Stimulated activated CD4-positive, alpha-beta T cell treated with anti-CD3 and anti-CD28 coated beads, Interleukin-15, amount 100 ng/mL, for 1 hour (primary cell): ENCODE measurements around the gene CGA.

ENCODE experiments used
- DNase-seq, 2 donors: peaks; one replicate each; pipeline ENCODE4 v3.0.0-alpha.2; 2020; ENCODE audit warnings: low read depth in 1 of 2, low spot score in 1 of 2

CGA gene

DNA sequence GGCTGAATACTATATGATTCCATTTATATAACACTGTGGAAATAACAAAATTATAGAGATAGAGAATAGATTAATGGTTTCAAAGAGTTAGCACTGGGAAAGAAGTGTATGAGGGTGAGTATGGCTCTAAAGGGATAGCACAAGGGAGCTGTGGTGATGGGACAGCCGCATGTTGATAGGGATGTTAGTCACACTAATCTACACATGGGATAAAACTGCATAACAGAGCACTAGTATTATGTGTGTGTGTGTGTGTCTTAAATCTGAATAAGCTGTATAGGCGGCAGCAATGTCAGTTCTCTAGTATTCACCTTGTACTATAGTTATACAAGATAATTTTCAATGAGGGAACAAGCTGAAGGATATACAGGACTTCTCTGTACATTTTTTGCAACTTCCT is 5.8 kb downstream of the CGA start:
- DNase-seq, result no peak

DNA sequence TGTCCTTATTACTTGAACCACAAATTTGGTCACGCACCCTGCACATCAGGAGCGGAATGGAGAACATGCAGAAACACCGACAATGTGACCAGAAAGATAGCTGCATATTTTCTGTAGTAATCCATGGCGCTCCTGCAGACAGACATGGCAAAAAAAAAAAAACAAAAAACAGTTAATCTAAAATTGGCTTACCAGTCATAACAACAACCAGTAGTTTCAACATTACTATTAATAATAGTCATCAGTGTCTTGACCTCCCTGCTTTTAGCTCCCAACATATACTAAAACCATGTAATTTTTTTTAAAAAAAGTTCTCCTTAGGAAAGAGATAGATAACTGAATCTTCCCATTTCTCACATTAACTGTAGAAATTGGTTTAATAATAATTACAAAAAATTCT is 6.8 kb downstream of the CGA start:
- DNase-seq, result no peak

DNA sequence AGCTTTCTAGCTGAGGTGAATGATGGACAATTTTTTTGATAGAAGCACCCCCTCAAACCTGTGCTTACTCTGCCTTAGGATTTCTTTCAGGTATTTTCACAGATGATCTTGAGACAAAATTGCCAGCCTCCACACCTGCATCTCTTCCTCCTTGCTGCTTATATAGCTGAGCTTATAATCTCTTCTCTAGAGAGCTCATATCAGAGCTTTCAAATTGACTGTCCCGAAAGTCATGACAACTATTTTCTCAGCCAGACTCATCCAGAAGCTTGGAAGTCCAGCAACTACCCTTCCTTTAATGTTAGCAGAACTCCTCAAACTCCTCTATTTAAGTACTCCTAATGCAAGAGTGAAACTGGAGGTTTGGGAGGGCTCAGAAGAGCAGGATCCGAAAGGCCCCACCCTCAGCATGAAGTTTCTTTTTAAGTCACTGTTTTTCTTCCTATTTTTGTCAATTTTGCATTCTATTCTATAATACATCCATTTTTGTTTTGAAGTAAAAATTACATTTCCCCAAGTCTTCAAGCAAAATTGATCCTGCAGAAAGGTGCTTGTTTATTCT is 12.7 kb downstream of the CGA start:
- DNase-seq, result no peak

DNA sequence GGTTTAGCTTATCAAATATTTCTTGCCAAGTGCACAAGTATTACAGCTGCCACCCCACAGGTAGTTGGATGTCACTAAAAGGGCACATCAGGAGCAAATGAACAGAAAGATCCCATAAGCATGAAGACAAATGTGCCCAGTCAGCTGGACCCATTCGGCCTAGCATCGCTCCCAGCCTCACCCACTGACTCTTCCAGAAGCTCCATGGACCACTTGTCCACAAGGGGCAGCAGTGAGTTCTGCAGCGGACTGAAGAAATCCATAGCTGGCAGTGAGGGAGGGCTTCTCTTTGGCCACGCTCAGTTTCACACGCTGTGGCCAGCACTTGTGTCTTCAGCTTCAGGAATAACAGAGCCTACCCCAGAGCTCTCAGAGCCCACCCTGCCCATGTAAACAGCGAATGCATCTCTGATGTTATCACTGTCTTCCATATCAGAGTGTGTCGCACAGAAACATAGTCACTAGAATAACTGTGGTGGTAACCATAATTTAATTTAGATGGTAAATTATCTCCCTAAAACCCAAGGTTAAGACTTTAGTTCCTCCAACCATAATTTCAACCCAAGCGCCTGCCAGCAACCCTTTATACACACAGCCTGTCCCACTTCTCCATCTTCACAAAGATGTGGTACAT is 15.8 kb downstream of the CGA start:
- DNase-seq, result peak in 1 of 2 donors; percentile 10

DNA sequence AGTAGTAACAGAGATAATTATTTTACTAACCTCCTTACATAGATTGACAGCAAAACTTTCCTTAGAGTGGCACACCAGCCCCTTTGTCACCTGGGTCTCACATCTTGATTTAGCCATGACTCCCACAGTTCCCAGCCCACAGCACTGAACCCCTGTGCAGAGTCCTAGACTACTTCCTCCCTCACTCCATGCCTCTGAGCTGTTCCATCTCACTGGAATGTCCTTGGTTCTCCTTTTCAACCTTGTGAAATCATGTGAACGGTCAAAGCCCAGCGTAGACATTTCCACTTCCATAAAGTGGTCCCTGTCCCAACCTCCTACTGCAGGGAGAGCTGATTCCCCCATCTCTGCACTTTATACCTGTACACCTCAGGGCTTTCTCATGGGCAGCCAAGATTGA is 19.7 kb downstream of the CGA start:
- no peak for DNase-seq

DNA sequence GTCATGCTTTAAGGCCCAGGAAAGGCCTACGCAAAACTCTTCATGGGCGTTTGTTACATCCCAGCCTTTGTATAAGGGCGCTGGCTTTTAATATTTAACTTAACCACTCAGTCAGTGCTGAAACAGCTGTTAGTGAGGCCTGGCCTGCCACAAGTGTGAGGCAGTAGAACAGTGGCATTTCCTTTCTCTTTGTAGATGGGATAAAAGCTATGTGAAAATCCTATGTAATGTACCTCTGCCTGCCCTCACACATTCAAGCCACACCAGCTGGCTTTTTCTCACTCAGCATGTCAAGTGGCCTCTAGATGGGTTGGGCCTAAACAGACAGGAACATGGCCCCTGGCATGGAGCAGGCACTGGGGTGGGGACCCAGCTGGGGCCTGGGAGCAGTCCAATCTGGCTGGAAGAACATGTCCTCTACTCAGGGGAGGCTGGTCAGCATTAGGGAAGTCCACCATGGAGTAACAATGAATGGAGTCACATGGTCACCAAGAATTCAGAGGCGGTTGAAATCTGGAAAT is 20.7 kb downstream of the CGA start:
- no peak for DNase-seq

DNA sequence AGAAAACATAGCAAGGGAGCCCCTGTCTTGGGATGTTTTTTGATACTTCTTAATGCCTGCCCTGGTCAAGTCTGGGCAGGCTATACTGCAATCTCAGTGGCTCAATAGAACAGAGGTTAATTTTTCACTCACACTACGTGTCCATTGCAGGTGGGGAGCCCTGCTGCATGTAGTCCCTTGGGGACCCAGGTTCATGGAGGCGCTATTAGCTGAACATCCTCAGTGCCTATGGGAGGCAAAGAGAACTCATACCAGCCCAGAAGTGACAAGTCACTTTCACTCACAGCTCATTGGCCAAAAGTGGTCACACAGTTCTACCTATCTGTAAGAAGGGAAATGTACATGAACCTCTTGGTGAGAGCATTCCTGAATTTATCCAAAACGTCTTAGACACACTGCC is 23.2 kb downstream of the CGA start:
- DNase-seq, result no peak

DNA sequence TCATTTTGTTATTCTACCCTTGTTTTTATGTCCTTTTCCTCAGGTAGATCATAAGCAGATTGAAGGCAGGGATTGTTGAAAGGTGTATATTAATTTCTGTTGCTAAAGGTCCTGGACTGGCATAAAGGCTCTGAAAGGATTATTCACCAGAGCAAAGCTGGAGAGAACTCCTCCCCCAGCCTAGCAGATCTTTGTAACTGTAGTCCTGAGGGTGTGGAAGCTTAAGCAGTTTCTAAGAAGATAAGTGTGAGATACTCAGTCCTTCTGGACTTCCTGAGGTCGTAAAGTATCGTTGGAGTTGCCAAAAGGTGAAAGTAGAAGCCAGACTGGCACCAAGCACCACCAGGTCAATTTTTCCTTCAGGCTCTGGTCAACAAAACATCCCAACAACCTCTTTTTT is 24.2 kb downstream of the CGA start:
- no peak for DNase-seq

DNA sequence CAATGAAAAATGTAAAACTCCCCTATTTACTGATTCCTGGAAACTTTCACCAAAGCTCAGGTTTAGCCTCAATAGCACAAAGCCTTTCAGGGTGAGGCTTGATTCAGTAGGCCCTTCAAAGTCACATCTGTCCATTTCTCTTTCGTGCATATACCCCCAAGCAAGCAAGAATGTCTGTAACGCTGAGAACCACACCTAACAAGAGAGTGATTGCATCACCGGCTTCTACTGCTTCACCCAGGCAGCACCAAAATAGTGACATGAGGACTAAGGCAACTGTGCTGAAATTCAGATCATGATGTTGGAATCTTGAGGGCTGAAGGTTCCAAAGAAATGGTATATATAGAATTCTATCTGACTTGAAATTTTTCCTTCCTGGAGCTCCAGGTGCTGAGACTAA is 26.1 kb downstream of the CGA start:
- DNase-seq, result no peak

DNA sequence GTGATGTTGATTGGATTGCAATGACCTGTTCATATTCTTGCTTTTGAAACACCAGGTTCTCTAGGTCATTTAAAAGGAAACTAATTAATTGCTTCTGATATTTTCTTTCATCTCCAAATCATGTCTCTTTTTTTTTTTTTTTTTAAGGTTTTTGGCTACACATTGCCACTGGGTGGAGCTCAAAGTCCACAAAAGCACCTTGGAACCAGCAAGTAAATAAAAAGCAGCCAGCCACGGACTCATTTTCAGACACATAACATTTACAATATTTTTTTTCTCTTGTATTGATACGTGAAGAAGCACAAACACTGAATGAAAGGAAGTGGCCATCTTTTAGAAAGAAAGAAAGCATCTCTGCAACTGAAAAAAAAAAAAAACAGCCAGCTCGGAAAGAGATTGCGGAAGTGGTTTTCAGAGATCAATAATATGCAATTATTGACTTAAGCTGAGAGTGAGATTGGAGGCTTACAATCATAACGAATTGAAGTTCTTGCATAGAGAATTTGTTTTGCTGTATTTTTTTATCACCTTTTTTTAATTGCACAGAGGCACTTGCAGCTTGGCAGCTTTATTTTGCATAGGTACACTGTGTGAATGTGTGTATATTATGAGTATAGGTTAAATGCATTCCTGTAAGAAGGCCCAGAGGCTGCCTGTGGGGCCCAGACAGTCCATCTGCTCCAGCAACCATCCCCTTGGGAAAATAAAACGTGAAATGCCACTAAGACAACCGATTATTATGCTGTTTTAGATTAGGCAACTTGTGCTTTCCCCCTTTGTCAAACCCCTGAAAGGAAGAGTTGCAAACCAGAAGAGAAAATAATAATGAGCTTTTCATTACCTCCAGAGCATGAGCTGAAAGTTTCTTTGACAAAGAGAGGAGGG is 28.2 kb downstream of the CGA start:
- DNase-seq, result no peak

DNA sequence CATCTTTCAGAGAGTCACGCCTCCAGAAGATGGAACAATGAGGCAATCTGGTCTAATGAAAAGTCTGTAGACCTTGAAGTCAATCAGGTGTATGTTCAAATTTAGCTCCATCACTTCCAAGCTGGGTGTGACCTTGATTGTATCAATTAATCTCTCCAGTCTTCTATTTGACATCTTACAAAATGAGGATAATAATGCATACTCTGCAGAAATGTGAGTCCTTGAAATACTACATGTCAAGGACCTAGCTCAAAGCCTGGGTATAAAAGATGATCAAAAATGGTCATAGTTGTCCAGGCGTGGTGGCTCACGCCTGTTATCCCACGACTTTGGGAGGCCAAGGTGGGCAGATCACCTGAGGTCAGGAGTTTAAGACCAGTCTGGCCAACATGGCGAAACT is 29.8 kb downstream of the CGA start:
- DNase-seq, result no peak

DNA sequence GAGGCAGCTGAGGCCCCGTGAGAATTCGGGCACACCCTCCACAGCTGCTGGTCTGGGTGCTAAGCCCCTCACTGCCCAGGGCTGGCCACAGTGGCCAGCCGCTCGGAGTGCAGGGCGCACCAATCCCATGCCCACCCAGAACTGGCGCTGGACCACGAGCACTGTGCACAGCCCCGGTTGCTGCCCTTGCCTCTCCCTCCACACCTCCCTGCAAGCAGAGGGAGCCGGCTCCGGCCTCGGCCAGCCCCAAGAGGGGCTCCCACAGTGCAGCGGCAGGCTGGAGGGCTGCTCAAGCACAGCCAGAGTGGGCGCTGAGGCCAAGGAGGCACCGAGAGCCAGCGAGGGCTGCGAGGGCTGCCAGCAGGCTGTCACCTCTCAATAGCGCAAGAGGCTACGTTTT is 35.0 kb downstream of the CGA start:
- DNase-seq, result no peak

DNA sequence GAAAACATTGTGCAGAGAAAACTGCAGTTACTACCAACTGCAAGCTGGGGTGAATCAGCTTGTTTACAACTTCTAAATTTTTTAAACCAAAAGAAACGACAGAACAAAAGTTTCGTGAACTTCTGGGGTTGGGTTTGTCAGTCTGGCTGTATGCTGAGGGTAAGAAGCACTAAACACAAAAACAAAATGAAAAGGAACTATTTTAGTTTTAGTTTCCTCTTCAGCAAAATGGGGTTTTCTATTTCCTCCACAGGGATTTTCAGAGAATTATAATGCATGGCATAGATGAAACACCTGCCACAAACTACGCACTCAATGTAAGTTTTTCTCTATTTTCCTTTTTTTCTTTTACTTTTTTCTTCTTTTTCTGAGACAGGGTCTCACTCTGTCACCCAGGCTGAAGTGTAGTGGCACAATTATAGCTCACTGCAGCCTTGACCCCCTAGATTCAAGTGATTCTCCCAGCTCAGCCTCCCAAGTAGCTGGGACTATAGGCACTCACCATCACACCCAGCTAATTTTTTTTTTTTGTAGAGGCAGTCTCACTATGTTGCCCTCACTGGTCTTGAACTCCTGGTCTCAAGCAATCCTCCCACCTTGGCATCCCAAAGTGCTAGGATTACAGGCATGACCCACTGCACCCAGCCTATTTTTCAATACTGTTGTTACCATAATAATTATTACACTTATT is 40.6 kb downstream of the CGA start:
- DNase-seq, result no peak

DNA sequence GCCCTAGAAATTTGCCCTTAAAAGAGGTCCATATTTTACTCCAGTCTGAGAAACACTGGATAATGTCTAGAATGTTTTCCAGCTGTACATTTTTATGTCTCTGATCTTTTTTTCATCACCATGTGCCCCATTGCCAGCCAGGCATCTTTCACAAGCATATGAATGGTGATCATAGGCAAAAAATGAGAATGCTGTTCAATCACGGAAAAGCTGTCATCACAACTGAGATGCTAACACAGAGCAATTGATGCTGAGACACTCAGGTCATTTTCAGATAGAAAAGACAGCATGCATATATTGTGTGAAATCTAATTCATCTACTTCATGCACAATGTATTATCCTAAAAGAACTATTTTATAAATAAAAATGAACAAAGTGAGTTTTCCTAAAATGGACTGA is 41.6 kb downstream of the CGA start:
- DNase-seq, result no peak

DNA sequence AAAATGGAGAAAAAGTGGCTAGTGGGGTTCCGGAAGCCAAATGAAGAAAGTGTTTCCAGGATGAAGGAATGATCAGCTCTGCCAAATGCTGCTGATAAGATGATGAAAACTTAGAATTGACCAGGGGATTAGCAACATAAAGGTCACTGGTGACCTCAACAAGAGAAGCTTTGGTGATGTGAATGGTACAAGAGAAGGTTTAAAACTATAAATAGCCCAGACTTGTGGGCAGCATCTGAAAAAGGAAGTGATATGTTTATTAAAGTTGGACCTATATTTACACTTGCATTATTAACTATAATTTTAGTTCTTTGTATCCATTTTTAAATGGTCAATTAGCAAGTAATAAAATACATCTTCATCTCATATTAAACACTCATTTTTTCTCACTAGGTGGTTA is 45.1 kb downstream of the CGA start:
- no peak for DNase-seq

DNA sequence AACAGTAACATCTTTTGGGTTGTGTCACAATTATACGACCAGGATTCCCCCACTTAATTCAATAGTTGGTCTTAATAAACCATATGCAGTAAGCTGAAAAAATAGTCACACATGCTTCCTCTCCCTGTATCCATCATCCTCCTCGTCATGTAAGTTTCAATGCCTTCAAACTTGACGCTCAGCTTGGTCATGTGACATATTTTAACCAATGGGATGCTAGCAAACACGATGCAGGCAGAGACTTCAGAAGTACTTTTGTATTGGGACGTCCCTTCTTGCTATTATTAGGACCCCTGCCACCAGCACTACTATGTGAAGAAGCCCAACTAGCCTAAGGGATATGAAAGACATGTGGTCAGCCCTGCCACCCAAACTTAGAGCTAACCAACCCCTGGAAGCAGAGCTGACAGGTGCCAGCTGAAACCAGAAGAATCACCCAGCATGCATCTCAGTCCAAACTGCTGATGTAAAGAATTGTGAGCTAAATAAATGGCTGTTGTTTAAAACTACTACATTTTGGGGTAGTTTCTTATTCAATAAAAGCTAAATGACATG is 49.3 kb downstream of the CGA start:
- DNase-seq, result no peak

DNA sequence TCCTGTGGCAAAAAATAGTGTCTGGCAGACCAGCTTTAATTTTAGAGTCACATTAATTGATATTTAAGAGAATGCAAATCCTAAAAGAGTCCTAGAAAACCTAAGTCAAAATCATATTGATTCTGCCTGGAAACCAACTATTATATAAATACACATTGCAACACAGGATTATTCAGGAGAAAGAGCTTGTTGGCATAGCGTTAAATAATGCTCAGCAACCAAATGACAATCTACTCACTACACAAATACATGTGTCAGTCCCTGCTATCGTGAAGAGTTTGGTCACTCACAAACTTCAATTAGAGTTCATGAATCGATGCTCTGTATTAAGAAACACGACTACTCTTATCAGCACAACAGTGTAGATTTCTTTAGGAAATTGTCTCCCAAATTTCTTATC is 54.2 kb downstream of the CGA start:
- no peak for DNase-seq
